Choroid plexus epithelial cell (primary cell): ENCODE results near the gene UBASH3B.

Source experiments
- DNase-seq: peaks from one replicate; pipeline ENCODE4 v3.0.0-alpha.2; 2010; ENCODE audit warnings: low read depth
- H3K4me3 ChIP-seq: 2 replicates; pipeline ENCODE4 v1.5.1; 2011; ENCODE audit warnings: low read depth, mild to moderate bottlenecking, control low read depth, low read length, moderate library complexity
- TF ChIP-seq, protein P1 (sequence below): conservative IDR thresholded peaks from 2 replicates; pipeline ENCODE4 v1.5.1; 2011; ENCODE audit warnings: low read depth, mild to moderate bottlenecking, control low read depth, inconsistent platforms, low read length, moderate library complexity

The UBASH3B gene

DNA sequence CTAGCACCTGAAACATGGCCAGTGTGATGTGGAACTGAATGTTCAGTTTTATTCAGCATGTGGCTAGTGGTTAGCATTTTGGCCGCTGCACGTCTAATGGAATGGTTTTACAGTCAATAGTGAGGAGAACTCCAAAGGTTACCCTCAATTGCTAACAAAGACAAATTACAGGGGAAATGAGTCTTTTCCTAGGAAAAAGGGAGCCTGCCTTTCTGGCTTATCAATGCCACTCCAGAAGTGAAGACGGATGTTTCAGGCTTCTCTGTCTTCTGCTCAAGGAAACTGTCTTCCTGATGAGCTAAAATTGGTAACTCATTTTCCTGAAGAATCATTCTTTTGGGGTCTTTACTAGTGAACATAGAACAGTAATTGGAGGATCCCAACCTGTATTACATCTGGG lies 98.5 kb downstream of the UBASH3B start:
- no peak for DNase-seq
- TF ChIP-seq, protein P1, sequence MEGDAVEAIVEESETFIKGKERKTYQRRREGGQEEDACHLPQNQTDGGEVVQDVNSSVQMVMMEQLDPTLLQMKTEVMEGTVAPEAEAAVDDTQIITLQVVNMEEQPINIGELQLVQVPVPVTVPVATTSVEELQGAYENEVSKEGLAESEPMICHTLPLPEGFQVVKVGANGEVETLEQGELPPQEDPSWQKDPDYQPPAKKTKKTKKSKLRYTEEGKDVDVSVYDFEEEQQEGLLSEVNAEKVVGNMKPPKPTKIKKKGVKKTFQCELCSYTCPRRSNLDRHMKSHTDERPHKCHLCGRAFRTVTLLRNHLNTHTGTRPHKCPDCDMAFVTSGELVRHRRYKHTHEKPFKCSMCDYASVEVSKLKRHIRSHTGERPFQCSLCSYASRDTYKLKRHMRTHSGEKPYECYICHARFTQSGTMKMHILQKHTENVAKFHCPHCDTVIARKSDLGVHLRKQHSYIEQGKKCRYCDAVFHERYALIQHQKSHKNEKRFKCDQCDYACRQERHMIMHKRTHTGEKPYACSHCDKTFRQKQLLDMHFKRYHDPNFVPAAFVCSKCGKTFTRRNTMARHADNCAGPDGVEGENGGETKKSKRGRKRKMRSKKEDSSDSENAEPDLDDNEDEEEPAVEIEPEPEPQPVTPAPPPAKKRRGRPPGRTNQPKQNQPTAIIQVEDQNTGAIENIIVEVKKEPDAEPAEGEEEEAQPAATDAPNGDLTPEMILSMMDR = no peak
- H3K4me3 ChIP-seq = no peak overlapping the region

DNA sequence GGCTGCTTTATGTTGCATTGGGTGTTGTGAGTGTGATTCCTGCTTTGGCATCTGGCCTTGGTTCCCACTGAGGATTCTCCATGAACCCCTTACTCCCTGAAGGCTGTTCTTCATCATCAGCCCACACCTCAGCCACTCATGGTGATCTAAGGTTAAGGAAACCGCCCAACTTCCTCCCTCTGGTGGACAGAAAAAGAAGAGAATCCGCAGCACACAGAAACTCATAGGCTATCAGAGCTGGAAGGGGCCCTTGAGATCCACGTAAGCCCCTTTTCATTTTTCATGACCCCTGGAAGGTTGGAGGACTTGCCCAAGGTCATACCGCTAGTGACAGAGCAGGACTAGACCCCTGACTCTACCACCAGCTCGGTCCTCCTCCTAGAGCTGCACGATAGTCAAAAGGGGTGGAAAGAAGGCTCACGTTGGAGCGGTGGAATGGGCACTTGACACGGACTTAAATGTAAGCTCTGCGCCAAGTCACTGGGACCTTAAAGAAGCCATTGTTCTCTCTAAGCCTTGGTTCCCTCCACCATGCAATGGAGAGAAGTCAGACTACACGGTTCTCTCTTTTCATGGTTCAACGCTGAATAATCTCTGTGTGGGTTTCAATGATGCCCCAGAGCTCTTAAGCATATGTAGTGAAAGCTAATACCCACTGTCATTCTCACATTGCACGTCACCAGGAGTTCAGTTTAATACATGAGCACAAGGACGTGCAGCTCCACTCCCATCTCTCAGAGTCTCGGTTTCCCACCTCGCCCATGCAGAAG lies 99.2 kb downstream of the UBASH3B start:
- TF ChIP-seq, protein P1 = peak; percentile 73
- DNase-seq = peak; percentile 50
- H3K4me3 ChIP-seq = no peak overlapping the region

DNA sequence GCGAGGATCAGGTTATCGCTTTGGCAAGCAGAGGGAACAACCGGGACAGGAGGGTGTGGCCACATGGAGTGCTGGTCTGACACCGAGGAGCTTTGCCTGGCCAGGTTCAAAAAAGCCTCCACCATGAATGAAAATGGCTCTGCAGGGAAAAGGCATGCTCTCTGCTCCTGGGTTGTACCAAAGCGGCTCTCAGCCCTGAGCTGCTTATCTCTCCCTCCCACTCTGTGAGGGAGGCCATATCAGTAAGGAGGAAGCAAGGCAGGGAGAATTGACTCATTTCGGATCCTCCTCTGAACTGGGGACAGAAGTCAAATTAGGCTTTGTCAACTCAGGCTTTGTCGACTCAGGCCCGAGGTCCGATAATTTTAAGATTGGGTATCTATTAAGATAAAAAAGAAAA lies 99.9 kb downstream of the UBASH3B start:
- H3K4me3 ChIP-seq = no peak overlapping the region
- TF ChIP-seq, protein P1 = no peak
- DNase-seq = no peak

DNA sequence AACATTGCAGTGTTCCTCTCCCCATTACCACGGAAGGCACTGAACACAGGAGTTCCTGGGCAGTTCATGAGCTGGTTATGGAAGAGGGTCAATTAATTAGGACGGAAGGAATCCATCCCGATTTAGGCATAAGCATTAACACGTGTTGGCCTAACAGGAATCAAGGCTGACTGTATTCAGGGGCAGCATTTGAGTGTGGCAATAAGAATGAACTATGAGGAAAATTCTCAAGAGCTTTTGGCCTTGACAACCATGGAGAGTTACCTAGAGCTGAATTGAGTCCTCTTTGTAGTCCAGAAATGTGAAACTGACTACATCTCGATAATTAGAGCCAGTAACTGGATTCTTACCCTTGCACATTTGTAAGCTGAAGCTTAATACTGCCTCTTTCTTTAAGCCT lies 100.4 kb downstream of the UBASH3B start:
- DNase-seq = no peak
- H3K4me3 ChIP-seq = no peak overlapping the region
- TF ChIP-seq, protein P1 = no peak

DNA sequence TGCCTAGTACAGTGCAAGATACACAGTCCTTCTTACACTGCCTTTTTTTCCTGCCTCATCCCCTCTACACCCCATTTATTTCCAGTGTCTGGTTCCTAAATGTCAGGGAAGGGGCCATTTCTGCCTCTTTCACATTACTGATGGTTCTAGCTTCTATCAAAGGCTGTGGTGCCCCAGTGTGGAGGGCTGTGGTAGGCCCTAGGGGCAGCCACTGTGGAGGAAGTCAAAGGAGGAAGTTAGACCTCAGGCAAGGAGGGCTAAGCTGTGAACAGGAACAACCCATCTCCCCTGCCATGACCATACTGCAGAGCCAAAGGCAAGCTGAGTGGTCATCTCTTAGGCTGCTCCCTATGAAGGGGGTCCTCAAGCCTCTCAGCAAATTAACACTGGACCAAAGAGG lies 100.9 kb downstream of the UBASH3B start:
- H3K4me3 ChIP-seq = no peak overlapping the region
- no peak for DNase-seq
- TF ChIP-seq, protein P1 = peak; percentile 42

DNA sequence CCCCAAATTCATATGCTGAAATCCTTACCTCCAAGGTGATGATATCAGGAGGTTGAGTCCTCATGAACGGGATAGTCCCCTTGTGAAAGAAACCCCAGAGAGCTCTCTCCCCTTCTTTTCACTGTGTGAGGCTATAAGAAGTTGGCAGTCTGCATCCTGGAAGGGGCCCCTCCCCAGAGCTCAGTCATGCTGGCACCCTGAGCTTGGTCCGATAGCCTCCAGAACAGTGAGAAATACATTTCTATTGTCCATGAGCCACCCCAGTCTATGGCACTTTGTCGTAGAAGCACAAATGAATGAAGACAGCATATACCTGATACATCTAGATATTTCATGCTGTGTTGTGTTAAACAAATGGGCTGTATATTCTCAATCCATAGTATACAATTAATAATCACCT lies 101.7 kb downstream of the UBASH3B start:
- TF ChIP-seq, protein P1 = no peak
- no peak for DNase-seq

DNA sequence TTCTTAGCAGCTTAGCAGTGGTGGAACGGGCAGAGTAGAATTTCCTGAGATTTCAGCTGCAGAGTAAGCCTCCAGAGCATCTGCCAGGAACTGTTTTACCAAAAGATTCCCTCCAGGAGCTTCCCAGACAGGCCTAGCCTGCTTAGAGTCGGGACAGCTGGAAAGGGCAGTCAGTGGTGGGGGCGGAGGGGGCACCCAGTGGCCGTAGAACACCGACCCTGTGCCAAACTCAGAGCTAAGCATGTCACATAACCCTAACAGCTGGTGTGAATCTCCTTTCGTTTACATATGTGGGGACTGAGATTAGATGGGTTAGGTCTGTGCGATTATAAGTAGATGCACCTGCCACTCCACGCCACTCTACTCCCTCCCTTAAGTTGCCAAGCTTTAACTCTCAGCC lies 102.8 kb downstream of the UBASH3B start:
- no peak for DNase-seq
- H3K4me3 ChIP-seq = no peak overlapping the region
- TF ChIP-seq, protein P1 = no peak

More for the DNA sequence above, 101.7 kb downstream of the UBASH3B start:
- H3K4me3 ChIP-seq = no peak overlapping the region
